Measurements from ENCODE around the gene DOCK10.
"Not testable (repeated sequence)": the region's sequence is repeated elsewhere in the genome, so short reads cannot be mapped to it uniquely, and the experiment has no call there.

Gene DOCK10

GRCh38 chr2:224951723-224952481, 90.4 kb downstream of the DOCK10 start:
- no peak for DNase-seq (ENCODE audit: extremely low read depth in 1 of 2, low read depth in 1 of 2)

- no peak for DNase-seq (ENCODE audit: extremely low read depth in 1 of 2, low read depth in 1 of 2)
Observed at GRCh38 chr2:224948859-224949258, 93.4 kb downstream of the DOCK10 start.

- no peak for DNase-seq (ENCODE audit: extremely low read depth in 1 of 2, low read depth in 1 of 2)
Observed at GRCh38 chr2:224948005-224948404, 94.3 kb downstream of the DOCK10 start.

GRCh38 chr2:224947566-224947965, 94.7 kb downstream of the DOCK10 start:
- no peak for DNase-seq (ENCODE audit: extremely low read depth in 1 of 2, low read depth in 1 of 2)

GRCh38 chr2:224946895-224947294, 95.4 kb downstream of the DOCK10 start:
- DNase-seq (ENCODE audit: extremely low read depth in 1 of 2, low read depth in 1 of 2) = no peak

GRCh38 chr2:224944707-224945547, 97.3 kb downstream of the DOCK10 start:
- DNase-seq (ENCODE audit: extremely low read depth in 1 of 2, low read depth in 1 of 2) = no peak

- not testable (repeated sequence) for DNase-seq (ENCODE audit: extremely low read depth in 1 of 2, low read depth in 1 of 2)
Observed at GRCh38 chr2:224943601-224944041, 98.6 kb downstream of the DOCK10 start.

- no peak for DNase-seq (ENCODE audit: extremely low read depth in 1 of 2, low read depth in 1 of 2)
Observed at GRCh38 chr2:224941960-224942359, 100.3 kb downstream of the DOCK10 start.

GRCh38 chr2:224940618-224941017, 101.7 kb downstream of the DOCK10 start:
- no peak for DNase-seq (ENCODE audit: extremely low read depth in 1 of 2, low read depth in 1 of 2)

- DNase-seq (ENCODE audit: extremely low read depth in 1 of 2, low read depth in 1 of 2) = no peak
Observed at GRCh38 chr2:224938651-224939182, 103.6 kb downstream of the DOCK10 start.

GRCh38 chr2:224937887-224938286, 104.4 kb downstream of the DOCK10 start:
- DNase-seq (ENCODE audit: extremely low read depth in 1 of 2, low read depth in 1 of 2) = no peak

- DNase-seq (ENCODE audit: extremely low read depth in 1 of 2, low read depth in 1 of 2) = no peak
Observed at GRCh38 chr2:224934526-224935188, 107.6 kb downstream of the DOCK10 start.

GRCh38 chr2:224933431-224933830, 108.8 kb downstream of the DOCK10 start:
- DNase-seq (ENCODE audit: extremely low read depth in 1 of 2, low read depth in 1 of 2) = no peak

- DNase-seq (ENCODE audit: extremely low read depth in 1 of 2, low read depth in 1 of 2) = no peak
Observed at GRCh38 chr2:224932522-224932921, 109.7 kb downstream of the DOCK10 start.

GRCh38 chr2:224931956-224932355, 110.3 kb downstream of the DOCK10 start:
- DNase-seq (ENCODE audit: extremely low read depth in 1 of 2, low read depth in 1 of 2) = no peak

- no peak for DNase-seq (ENCODE audit: extremely low read depth in 1 of 2, low read depth in 1 of 2)
Observed at GRCh38 chr2:224930990-224931389, 111.3 kb downstream of the DOCK10 start.

GRCh38 chr2:224930124-224930523, 112.1 kb downstream of the DOCK10 start:
- DNase-seq (ENCODE audit: extremely low read depth in 1 of 2, low read depth in 1 of 2) = no peak

- DNase-seq (ENCODE audit: extremely low read depth in 1 of 2, low read depth in 1 of 2) = no peak
Observed at GRCh38 chr2:224929512-224929911, 112.8 kb downstream of the DOCK10 start.

GRCh38 chr2:224927646-224928173, 114.6 kb downstream of the DOCK10 start:
- DNase-seq (ENCODE audit: extremely low read depth in 1 of 2, low read depth in 1 of 2) = peak in 1 of 2 donors; percentile 70

GRCh38 chr2:224927011-224927410, 115.3 kb downstream of the DOCK10 start:
- DNase-seq (ENCODE audit: extremely low read depth in 1 of 2, low read depth in 1 of 2) = no peak

- no peak for DNase-seq (ENCODE audit: extremely low read depth in 1 of 2, low read depth in 1 of 2)
Observed at GRCh38 chr2:224925810-224926100, 116.5 kb downstream of the DOCK10 start.
